Measurements from ENCODE around the gene THPO. TPM values are rescaled to one million over a fixed set of nuclear protein-coding genes. Genes with fewer than 3 reads are reported as not detected.

The THPO gene
- total and polyA plus RNA-seq, 2 donors (not counting 1 experiment from before 2014, with no cell fraction given): not detected

- no peak for DNase-seq
- POLR2A ChIA-PET: no interaction called here
These were observed 19.1 kb downstream of the THPO start for GRCh38 chr3:184358921-184359350.

More at GRCh38 chr3:184358921-184359350, 19.1 kb downstream of the THPO start:
- H3K4me2 ChIP-seq (replicated peaks; ENCODE audit: low read depth, low read length, poor library complexity, severe bottlenecking): no peak overlapping the region
- peaks cover 9% of the 10 kb centered on the region for H3K79me2 ChIP-seq (ENCODE audit: control insufficient read depth, insufficient read depth, low read length)
- CTCF ChIA-PET: interaction anchor here (1.1 kb wide), 1 partner anchor 153 kb away, joined by 3 read pairs; no protein-coding TSS in a partner anchor
- no peak overlapping the region for H3K9ac ChIP-seq (ENCODE audit: low read length)
- peaks cover 9 to 19% of the 10 kb centered on the region in 2 donors for H3K4me1 ChIP-seq (ENCODE audit: control insufficient read depth in 2 of 2, insufficient read depth in 2 of 2, low read length in 2 of 2)
- Mint-ChIP-seq H3K27ac (no peak overlapping the region), H3K4me3 (no peak overlapping the region), H3K9me3 (ENCODE audit: insufficient read depth) (no peaks in the 10 kb centered on the region), H3K4me1 (peaks cover 12% of the 10 kb centered on the region), H3K27me3 (no peaks in the 10 kb centered on the region)
- intact Hi-C loops (cut with micrococcal nuclease): no loop called here
- H2AFZ ChIP-seq (ENCODE audit: insufficient read depth, low read depth, low read length, poor library complexity, severe bottlenecking): no peak overlapping the region
- ATAC-seq (ENCODE audit: low read depth): no peak
- H3K4me3 ChIP-seq (ENCODE audit: control extremely low read depth in 1 of 5, extremely low read depth in 1 of 5, insufficient read depth in 1 of 5, low read depth in 2 of 5, low read length in 4 of 5): no peak overlapping the region
- no peak for TF ChIP-seq EZH2 (IDR thresholded peaks at IDR 0.05; ENCODE audit: borderline replicate concordance, insufficient read depth, low read depth, low read length, poor library complexity, severe bottlenecking)
- TF ChIP-seq CTCF (IDR thresholded peaks at IDR 0.05): no peak
- H3K36me3 ChIP-seq (replicated peaks in 1 of 2; ENCODE audit: control extremely low read depth in 1 of 2, control insufficient read depth in 1 of 2, extremely low read depth in 1 of 2, insufficient read depth in 2 of 2, low read length in 1 of 2): no peaks in the 10 kb centered on the region
- no peaks in the 10 kb centered on the region for H4K20me1 ChIP-seq (ENCODE audit: control insufficient read depth, insufficient read depth, low read length, poor library complexity, severe bottlenecking)
- H3K27ac ChIP-seq (ENCODE audit: low read length in 2 of 2): no peak overlapping the region
- 93% methylated on average over 11 of the region's 14 CpGs for WGBS (ENCODE audit: insufficient coverage)
- no peaks in the 10 kb centered on the region for H3K27me3 ChIP-seq (replicated peaks in 1 of 4; ENCODE audit: control extremely low read depth in 1 of 4, control insufficient read depth in 3 of 4, insufficient read depth in 4 of 4, low read length in 3 of 4)
- no peaks in the 10 kb centered on the region for H3K9me3 ChIP-seq (ENCODE audit: control extremely low read depth in 1 of 3, control insufficient read depth in 2 of 3, insufficient read depth in 1 of 3, low read length in 2 of 3)
